Testis (tissue), 3 donors: ENCODE data around the gene MYBBP1A. TPM values are rescaled to one million over a fixed set of nuclear protein-coding genes. Genes with fewer than 3 reads are reported as not detected.

Experiments
- DNase-seq: peaks from one replicate; pipeline ENCODE4 v3.0.0-alpha.2; 2019
- H3K27ac ChIP-seq, 2 donors: fragments of 200-600 bp; sonication (generic); one replicate each; pipeline ENCODE4 v1.5.1; 2019
- H3K27me3 ChIP-seq: fragments of 200-600 bp; sonication (generic); one replicate; pipeline ENCODE4 v1.5.1; 2019
- H3K36me3 ChIP-seq: fragments of 200-600 bp; sonication (generic); one replicate; pipeline ENCODE4 v1.5.1; 2017; ENCODE audit warnings: low read depth; ENCODE audit errors: missing control alignments
- H3K4me1 ChIP-seq: fragments of 200-600 bp; sonication (generic); one replicate; pipeline ENCODE4 v1.5.1; 2019
- H3K4me3 ChIP-seq, 2 donors: fragments of 200-600 bp; sonication (generic); one replicate each; pipeline ENCODE4 v1.5.1; 2017 to 2019
- H3K9me3 ChIP-seq: fragments of 200-600 bp; sonication (generic); one replicate; pipeline ENCODE4 v1.5.1; 2017
- CTCF ChIP-seq, 3 experiments: fragments of 450-650 bp in 2 of 3; fragments of 200-600 bp in 1 of 3; sonication (generic) in 1 of 3; IDR thresholded peaks; one replicate each; pipeline ENCODE4 v1.5.1; 2016 to 2019; ENCODE audit warnings: antibody characterized with exemption in 3 of 3, mild to moderate bottlenecking in 2 of 3, moderate library complexity in 1 of 3
- POLR2A ChIP-seq: fragments of 450-650 bp; IDR thresholded peaks from one replicate; pipeline ENCODE4 v1.6.1; 2017; ENCODE audit warnings: antibody characterized with exemption, mild to moderate bottlenecking, moderate library complexity
- WGBS, 2 donors: methylation state at CpG; one replicate each; pipeline ENCODE4 v1.1.5; 2018; 5-methylcytosine and 5-hydroxymethylcytosine counted together
- intact Hi-C: fragments of 100-400 bp; cut with DNase I; formaldehyde crosslinking; loops from one replicate; pipeline ENCODE4 v1.15.1; 2023; ENCODE audit warnings: low total_unique reads
- polyA plus RNA-seq: library from polyadenylated mRNA; stranded (reverse); fragments of 350-450 nt; fragmentation: Illumina TruSeq; extraction: RNeasy Lipid Tissue Mini Kit (QIAGEN cat#74804); gene quantifications from one replicate; pipeline ENCODE4 v1.2.3, GENCODE V29; 2014; ENCODE audit warnings: low read depth, low replicate concordance; ENCODE audit not compliant: insufficient read depth
- total RNA-seq, 2 donors: library from RNA; depleted of rRNA; stranded (reverse); fragments of >200 nt; gene quantifications; one replicate each; pipeline ENCODE4 v1.2.3, GENCODE V29; 2016

Gene MYBBP1A
- total and polyA plus RNA-seq, 3 donors from 2014 or later = 32.9 to 78.9 (median 74.1) TPM

- Histone ChIP-seq H3K4me3 (no peak overlapping the region), H3K4me1 (peaks cover 13% of the 10 kb centered on the region), H3K36me3 (no peaks in the 10 kb centered on the region), H3K9me3 (no peaks in the 10 kb centered on the region), H3K27ac (no peak overlapping the region), H3K27me3 (no peaks in the 10 kb centered on the region)
- 60 to 81% methylated on average over 1 to 7 of the region's 7 CpGs for WGBS, 2 donors
- TF ChIP-seq POLR2A = no peak
- no peak for TF ChIP-seq CTCF (IDR thresholded peaks at IDR 0.05)
- intact Hi-C loops = no loop called here
- DNase-seq = no peak
Observed at GRCh38 chr17:4514206-4514605, 41.0 kb downstream of the MYBBP1A start.

GRCh38 chr17:4513113-4514032, 41.8 kb downstream of the MYBBP1A start:
- Histone ChIP-seq H3K27ac (no peak overlapping the region), H3K4me3 (no peak overlapping the region), H3K36me3 (no peaks in the 10 kb centered on the region), H3K4me1 (peaks cover 13% of the 10 kb centered on the region), H3K27me3 (no peaks in the 10 kb centered on the region), H3K9me3 (no peaks in the 10 kb centered on the region)
- 76 to 86% methylated on average over 11 to 24 of the region's 24 CpGs for WGBS, 2 donors
- DNase-seq = peak; percentile 49
- TF ChIP-seq CTCF (IDR thresholded peaks at IDR 0.05) (peak in 1 of 3 experiments; percentile 11), POLR2A (no peak)
- intact Hi-C loops = no loop called here

DNA sequence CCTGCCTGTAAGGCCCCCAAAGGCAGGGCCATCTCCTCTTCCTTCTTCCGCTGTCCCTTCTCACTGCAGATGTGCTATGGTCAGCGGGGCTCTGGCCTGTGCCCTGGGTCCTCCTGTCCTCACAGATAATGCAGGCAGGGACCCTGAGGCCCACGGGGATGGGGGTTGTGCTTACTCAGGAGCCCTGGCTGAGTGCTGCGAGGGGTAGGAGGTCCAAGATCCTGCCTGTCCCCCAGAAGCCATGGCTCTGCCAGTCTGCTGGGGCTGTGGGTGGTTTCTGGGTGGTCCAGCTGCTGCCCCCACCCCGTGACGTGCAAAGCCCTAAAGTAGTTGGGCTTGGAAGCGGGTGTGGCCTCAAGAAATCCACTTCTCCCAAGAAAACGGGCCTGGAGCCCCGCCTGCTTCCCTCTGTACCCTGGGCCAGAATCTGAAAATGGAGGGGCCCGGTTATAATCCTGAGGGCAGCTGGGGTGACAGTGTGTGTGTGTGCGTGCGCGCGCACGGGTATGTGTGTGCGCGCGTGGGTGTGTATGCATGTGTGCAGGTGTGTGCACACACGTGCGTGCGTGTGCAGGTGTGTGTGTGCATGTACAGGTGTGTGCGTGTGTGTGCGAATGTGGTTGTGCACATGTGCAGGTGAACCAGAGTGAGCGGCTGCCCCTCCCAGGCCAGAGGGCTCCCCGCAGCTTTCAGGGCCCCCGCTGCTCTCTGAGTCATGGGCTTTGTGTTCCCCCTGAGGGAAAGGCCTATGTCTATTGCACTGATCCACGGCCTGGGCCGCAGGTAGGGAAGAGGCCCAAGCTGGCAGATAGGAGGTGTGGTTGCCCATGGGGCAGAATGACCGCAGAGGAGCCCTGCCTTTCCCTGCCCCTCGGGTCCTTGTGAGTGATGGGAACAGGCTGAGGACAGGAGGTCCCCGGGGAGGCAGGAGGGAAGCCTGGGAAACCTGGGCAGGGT, 42.8 kb downstream of the MYBBP1A start:
- TF ChIP-seq POLR2A (no peak), CTCF (IDR thresholded peaks at IDR 0.05) (no peak)
- Histone ChIP-seq H3K27me3 (no peaks in the 10 kb centered on the region), H3K4me1 (peaks cover 13% of the 10 kb centered on the region), H3K4me3 (no peak overlapping the region), H3K27ac (no peak overlapping the region), H3K9me3 (no peaks in the 10 kb centered on the region), H3K36me3 (no peaks in the 10 kb centered on the region)
- intact Hi-C loops = no loop called here
- DNase-seq = no peak
- 90 to 95% methylated on average over 25 to 31 of the region's 31 CpGs for WGBS, 2 donors

GRCh38 chr17:4511199-4511932, 43.8 kb downstream of the MYBBP1A start:
- no peak overlapping the region for H3K27ac ChIP-seq
- no peak for DNase-seq
- 77 to 92% methylated on average over 10 of the region's 10 CpGs for whole genome bisulfite sequencing, 2 donors

More at GRCh38 chr17:4511199-4511932, 43.8 kb downstream of the MYBBP1A start:
- H3K9me3 ChIP-seq = no peaks in the 10 kb centered on the region
- intact Hi-C loops = no loop called here
- no peak overlapping the region for H3K4me3 ChIP-seq
- H3K27me3 ChIP-seq = no peaks in the 10 kb centered on the region
- H3K4me1 ChIP-seq = peaks cover 13% of the 10 kb centered on the region
- H3K36me3 ChIP-seq = no peaks in the 10 kb centered on the region
- TF ChIP-seq POLR2A (no peak), CTCF (IDR thresholded peaks at IDR 0.05) (no peak)
